IMR-90 (cell line): ENCODE data around the gene CAP2. TPM values are rescaled to one million over a fixed set of nuclear protein-coding genes. Genes with fewer than 3 reads are reported as not detected.

ENCODE experiments used
- ATAC-seq: fragments of 200-7000 bp; cut with Tn5 transposase; 2 replicates; pipeline ENCODE4 v1.9.1; 2020; ENCODE audit warnings: low read depth, mild to moderate bottlenecking, moderate library complexity
- BruUV-seq: library from RNA; stranded (reverse); fragments of 400-500 nt; replicated peaks from 2 replicates; lab custom pipeline; 2021; lab: Mats Ljungman, UMichigan
- CTCF ChIA-PET: fragments of 300-600 bp; formaldehyde crosslinking; extraction: SDS; loops from one replicate; lab custom pipeline; 2021; ENCODE audit warnings: antibody characterized with exemption; lab: Yijun Ruan, JAX
- POLR2A ChIA-PET: fragments of 300-600 bp; sonication (Branson Sonifier 250); formaldehyde crosslinking; loops from one replicate; lab custom pipeline; 2022; ENCODE audit warnings: antibody characterized with exemption; ENCODE audit not compliant: unreplicated experiment; lab: Charles Lee
- DNase-seq: peaks from one replicate; pipeline ENCODE4 v3.0.0; 2013
- H2AFZ ChIP-seq: replicated peaks from 2 replicates; pipeline ENCODE3; 2013; ENCODE audit warnings: low read length, mild to moderate bottlenecking; ENCODE audit not compliant: poor library complexity
- H2AK5ac ChIP-seq: 2 replicates; pipeline ENCODE4 v1.6.1; 2013; ENCODE audit warnings: low read depth, low read length, inconsistent platforms
- H2AK9ac ChIP-seq: replicated peaks from 2 replicates; pipeline ENCODE3; 2013; ENCODE audit warnings: mild to moderate bottlenecking, low read depth, low read length, moderate library complexity; ENCODE audit not compliant: poor library complexity
- H2BK120ac ChIP-seq: 2 replicates; pipeline ENCODE4 v1.6.1; 2013; ENCODE audit warnings: low read depth, low read length, inconsistent platforms
- H2BK15ac ChIP-seq: 3 replicates; pipeline ENCODE4 v1.6.1; 2013; ENCODE audit warnings: low read depth, low read length, inconsistent platforms
- H2BK20ac ChIP-seq: 2 replicates; pipeline ENCODE4 v1.6.1; 2013; ENCODE audit warnings: low read depth, mild to moderate bottlenecking, inconsistent platforms, low read length, moderate library complexity
- H2BK5ac ChIP-seq: 2 replicates; pipeline ENCODE4 v1.6.1; 2013; ENCODE audit warnings: mild to moderate bottlenecking, low read depth, low read length, inconsistent platforms; ENCODE audit not compliant: poor library complexity, severe bottlenecking
- H3K14ac ChIP-seq: replicated peaks from 2 replicates; pipeline ENCODE4 v1.6.1; 2013; ENCODE audit warnings: low read depth, low read length, inconsistent platforms
- H3K18ac ChIP-seq: 2 replicates; pipeline ENCODE4 v1.6.1; 2013; ENCODE audit warnings: low read depth, low read length, control low read depth
- H3K23ac ChIP-seq: 2 replicates; pipeline ENCODE4 v1.6.1; 2013; ENCODE audit warnings: low read depth, low read length, inconsistent platforms
- H3K27ac ChIP-seq: 2 replicates; pipeline ENCODE4 v1.5.1; 2013; ENCODE audit warnings: mild to moderate bottlenecking, control low read depth, low read length; ENCODE audit not compliant: insufficient read depth
- H3K27me3 ChIP-seq: 2 replicates; pipeline ENCODE4 v1.6.1; 2013; ENCODE audit warnings: low read length; ENCODE audit not compliant: control insufficient read depth, insufficient read depth
- H3K36me3 ChIP-seq: 2 replicates; pipeline ENCODE4 v1.6.1; 2013; ENCODE audit warnings: low read length, mixed read lengths; ENCODE audit not compliant: control insufficient read depth, insufficient read depth
- H3K4ac ChIP-seq: 2 replicates; pipeline ENCODE4 v1.6.1; 2013; ENCODE audit warnings: low read depth, low read length, inconsistent platforms
- H3K4me1 ChIP-seq: 2 replicates; pipeline ENCODE4 v1.6.1; 2013; ENCODE audit warnings: low read length, mixed read lengths; ENCODE audit not compliant: control insufficient read depth, insufficient read depth
- H3K4me2 ChIP-seq: 2 replicates; pipeline ENCODE4 v1.6.1; 2013; ENCODE audit warnings: low read depth, mild to moderate bottlenecking, control low read depth, low read length, moderate library complexity
- H3K4me3 ChIP-seq: 2 replicates; pipeline ENCODE4 v1.5.1; 2013; ENCODE audit warnings: low read depth, mild to moderate bottlenecking, control low read depth, low read length, moderate library complexity; ENCODE audit not compliant: insufficient read depth
- H3K56ac ChIP-seq: 2 replicates; pipeline ENCODE4 v1.6.1; 2013; ENCODE audit warnings: low read length, inconsistent platforms; ENCODE audit not compliant: insufficient read depth; ENCODE audit errors: extremely low read depth
- H3K79me1 ChIP-seq, 2 experiments: 2 replicates each; pipeline ENCODE4 v1.6.1; 2013; ENCODE audit warnings: low read length in 2 of 2, inconsistent platforms in 1 of 2, low read depth in 1 of 2
- H3K9ac ChIP-seq: 2 replicates; pipeline ENCODE4 v1.6.1; 2013; ENCODE audit warnings: low read depth, low read length, control low read depth
- H3K9me1 ChIP-seq: 2 replicates; pipeline ENCODE4 v1.6.1; 2013; ENCODE audit warnings: low read length, inconsistent platforms; ENCODE audit not compliant: insufficient read depth
- H3K9me3 ChIP-seq: 2 replicates; pipeline ENCODE4 v1.6.1; 2013; ENCODE audit warnings: low read length; ENCODE audit not compliant: control insufficient read depth, insufficient read depth
- H4K20me1 ChIP-seq: 2 replicates; pipeline ENCODE4 v1.6.1; 2013; ENCODE audit warnings: low read length, inconsistent platforms; ENCODE audit not compliant: insufficient read depth
- H4K5ac ChIP-seq: 2 replicates; pipeline ENCODE4 v1.6.1; 2013; ENCODE audit warnings: mild to moderate bottlenecking, low read depth, low read length, control low read depth
- H4K8ac ChIP-seq, 2 experiments: 2 replicates each; pipeline ENCODE4 v1.6.1; 2013; ENCODE audit warnings: low read depth in 2 of 2, low read length in 2 of 2, control low read depth in 1 of 2, inconsistent platforms in 1 of 2
- H4K91ac ChIP-seq: 2 replicates; pipeline ENCODE4 v1.6.1; 2013; ENCODE audit warnings: low read depth, low read length, inconsistent platforms; ENCODE audit not compliant: insufficient read depth
- BHLHE40 ChIP-seq: fragments of 150-350 bp; IDR thresholded peaks from 2 replicates; pipeline ENCODE4 v1.6.1; 2016; ENCODE audit warnings: mild to moderate bottlenecking, low read depth, low read length
- NFE2L2 ChIP-seq: fragments of 150-350 bp; IDR thresholded peaks from 2 replicates; pipeline ENCODE4 v1.6.1; 2016; ENCODE audit warnings: low read depth, mild to moderate bottlenecking, low read length
- WGBS, 2 experiments: methylation state at CpG; one replicate each; pipeline versions ENCODE4 v1.1.5 to v1.1.7; 2013; ENCODE audit warnings: missing lambda C conversion rate in 2 of 2; ENCODE audit not compliant: insufficient read length in 1 of 2; ENCODE audit errors: extremely low coverage in 2 of 2; 5-methylcytosine and 5-hydroxymethylcytosine counted together
- dilution Hi-C: fragments of 300-500 bp; cut with HindIII; formaldehyde crosslinking; loops from one replicate; pipeline ENCODE4 v1.14.3; 2018; ENCODE audit warnings: low sequenced_read_pairs; ENCODE audit not compliant: unreplicated experiment
- in situ Hi-C: fragments of 300-500 bp; cut with MboI; formaldehyde crosslinking; loops from 3 replicates; pipeline ENCODE4 v1.14.3; 2019; ENCODE audit warnings: low sequenced_read_pairs, inconsistent platforms, mixed read lengths
- intact Hi-C: fragments of 100-400 bp; cut with micrococcal nuclease; formaldehyde crosslinking; loops from 2 replicates; pipeline ENCODE4 v1.10.0; 2022
- polyA plus RNA-seq, 3 experiments: library from polyadenylated mRNA; depleted of rRNA; stranded (reverse); fragments of >200 nt; gene quantifications; 2 replicates each; pipeline ENCODE4 v1.2.3, GENCODE V29; 2012; ENCODE audit warnings: low replicate concordance in 1 of 3
- total RNA-seq: library from RNA; depleted of rRNA; stranded (reverse); fragments of >200 nt; gene quantifications from 2 replicates; pipeline ENCODE4 v1.2.3, GENCODE V29; 2012

The CAP2 gene
- total and polyA plus RNA-seq, 2 of the 4 experiments (the other 2 are of a cell fraction) = 14.5 to 27.5 TPM

DNA sequence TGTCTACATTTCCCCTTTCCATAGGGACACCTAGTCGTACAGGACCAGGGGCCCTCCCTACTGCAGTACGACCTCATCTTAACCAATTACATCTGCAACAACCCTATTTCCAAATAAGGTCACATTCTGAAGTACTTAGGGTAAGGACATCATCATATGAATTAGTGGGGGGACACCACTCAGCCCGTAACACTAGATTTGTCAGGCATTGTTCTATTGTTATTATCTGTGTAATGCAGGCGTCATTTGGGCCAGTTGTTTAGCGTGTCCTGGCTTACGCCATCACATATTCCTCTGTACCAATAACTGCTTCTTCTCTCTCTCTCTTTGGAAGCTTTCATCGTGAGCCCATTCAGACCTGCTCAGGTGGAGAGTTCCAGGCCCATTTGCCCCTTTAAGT, 89.3 kb downstream of the CAP2 start:
- Histone ChIP-seq H2AK5ac (no peak overlapping the region), H2BK120ac (no peak overlapping the region), H3K27me3 (no peaks in the 10 kb centered on the region), H4K8ac (no peak overlapping the region), H3K4me1 (peaks cover 3% of the 10 kb centered on the region), H4K91ac (no peak overlapping the region), H2BK20ac (no peak overlapping the region), H2BK5ac (no peak overlapping the region), H3K27ac (no peak overlapping the region), H3K9me1 (peaks cover 10% of the 10 kb centered on the region; the same call in 1 of the 2 replicates), H3K79me1 (peaks cover 0 to 12% of the 10 kb centered on the region in 2 experiments; a peak in 2 of 4 replicates), H3K4me2 (no peak overlapping the region), H4K5ac (no peak overlapping the region), H4K20me1 (no peaks in the 10 kb centered on the region), H3K9ac (no peak overlapping the region), H3K14ac (no peak overlapping the region), H3K23ac (no peak overlapping the region), H3K9me3 (no peaks in the 10 kb centered on the region), H3K56ac (no peak overlapping the region), H2BK15ac (no peak overlapping the region), H3K4me3 (no peak overlapping the region), H3K18ac (no peak overlapping the region), H2AK9ac (no peak overlapping the region), H3K4ac (no peak overlapping the region), H3K36me3 (no peaks in the 10 kb centered on the region), H2AFZ (no peak overlapping the region)
- ChIA-PET POLR2A (no interaction called here), CTCF (no interaction called here)
- no peak for DNase-seq
- BruUV-seq = no TSS peak
- intact Hi-C loops (no loop called here), in situ Hi-C loops (no loop called here), dilution Hi-C loops (no loop called here)
- WGBS, 2 experiments = no CpG with 5 or more reads among the region's 7 CpGs
- TF ChIP-seq BHLHE40 (no peak), NFE2L2 (no peak)
- ATAC-seq = no peak
